ENCODE measurements around the gene APOH. TPM values are rescaled to one million over a fixed set of nuclear protein-coding genes. Genes with fewer than 3 reads are reported as not detected.

Gene APOH
- total RNA-seq, 1 experiment from 2014 or later: not detected

Small RNA genes within 50 kb of the gene (small RNA-seq; reads per million reads assigned to genes)
- gene RNA5SP444: 0 to 0.18 reads per million in 2 experiments

Other genes starting within 250 kb of the APOH start
- 6.5 and 6.6 TPM in 2 replicates for gene CEP112, start 37.3 kb downstream of the APOH start, total RNA-seq (2014; rRNA removed; shearing (Covaris generic))
- 12.5 and 13.6 TPM in 2 replicates for gene PRKCA, start 73.2 kb upstream of the APOH start, total RNA-seq (2014; rRNA removed; shearing (Covaris generic))